Psoas muscle (tissue), 7 donors: ENCODE results near the gene PLA1A. TPM values are rescaled to one million over a fixed set of nuclear protein-coding genes. Genes with fewer than 3 reads are reported as not detected.

ENCODE experiments used
- polyA plus RNA-seq, 3 donors: library from polyadenylated mRNA; stranded (reverse); fragments of 200-250 nt; gene quantifications; one replicate each; pipeline ENCODE4 v1.2.3, GENCODE V29; 2013
- total RNA-seq, 4 donors: library from RNA; stranded (reverse); fragmentation: NEBNext Ultra II Directional in 2 of 4; extraction: Animal tissue kit (Norgen Biotek cat#: 25700) in 2 of 4; gene quantifications; one replicate each; pipeline versions ENCODE4 v1.2.1 to v1.2.4, GENCODE V29; 2021 to 2023
- donor health status: healthy with polysubstance abuse.
- donor health status: DM: no; HTN: no; CAD: no; lungs with moderate emphysema.
- donor health status: Bipolar disorder and iron deficiency.
- donor health status: healthy.
- donor health status: DM: no; HTN: no; CAD: no.
- donor health status: DM: no; HTN: no; CAD: no.
- donor health status: DM: yes; HTN: yes; CAD: no.

PLA1A gene
- total and polyA plus RNA-seq, 7 donors = 1.1 to 11.7 (median 2.5) TPM

Other genes starting within 250 kb of the PLA1A start
- 10 to 100 TPM in 2 of 4 donors, 1 to 10 TPM in 2; 7.5 to 15.6 (median 10.1) TPM for gene TMEM39A, start 134.3 kb upstream of the PLA1A start, total RNA-seq
- gene TMEM39A, start 134.3 kb upstream of the PLA1A start, polyA plus RNA-seq = 10 to 100 TPM in 2 of 3 donors, 1 to 10 TPM in 1; 6.0 to 13.0 (median 11.0) TPM
- gene POGLUT1, start 128.9 kb upstream of the PLA1A start, total RNA-seq = 1 to 10 TPM; 3.8 to 5.4 (median 4.4) TPM
- gene POGLUT1, start 128.9 kb upstream of the PLA1A start, polyA plus RNA-seq = 1 to 10 TPM; 3.1 to 4.3 (median 3.3) TPM
- 100 to 1,000 TPM; 147 to 198 (median 182) TPM for gene TIMMDC1, start 99.3 kb upstream of the PLA1A start, total RNA-seq
- 100 to 1,000 TPM in 2 of 3 donors, 10 to 100 TPM in 1; 98.8 to 311 (median 197) TPM for gene TIMMDC1, start 99.3 kb upstream of the PLA1A start, polyA plus RNA-seq
- gene CD80, start 38.3 kb upstream of the PLA1A start, total RNA-seq = under 1 TPM in 1 of 4 donors, not detected in 3; 0.22 TPM
- gene CD80, start 38.3 kb upstream of the PLA1A start, polyA plus RNA-seq = under 1 TPM in 2 of 3 donors, not detected in 1; 0.06 to 0.07 TPM
- gene ADPRH, start 18.4 kb upstream of the PLA1A start, total RNA-seq = 10 to 100 TPM; 12.6 to 16.9 (median 14.5) TPM
- 10 to 100 TPM in 2 of 3 donors, 1 to 10 TPM in 1; 5.2 to 16.6 (median 15.0) TPM for gene ADPRH, start 18.4 kb upstream of the PLA1A start, polyA plus RNA-seq
- 100 to 1,000 TPM; 103 to 205 (median 149) TPM for gene POPDC2, start 62.7 kb downstream of the PLA1A start, total RNA-seq
- gene POPDC2, start 62.7 kb downstream of the PLA1A start, polyA plus RNA-seq = 100 to 1,000 TPM in 1 of 3 donors, 10 to 100 TPM in 2; 30.7 to 140 (median 75.8) TPM
- gene COX17, start 79.5 kb downstream of the PLA1A start, total RNA-seq = 100 to 1,000 TPM in 3 of 4 donors, 10 to 100 TPM in 1; 89.5 to 180 (median 127) TPM
- gene COX17, start 79.5 kb downstream of the PLA1A start, polyA plus RNA-seq = 100 to 1,000 TPM; 166 to 330 (median 304) TPM
- gene CFAP91, start 105.1 kb downstream of the PLA1A start, total RNA-seq = under 1 TPM in 3 of 4 donors, not detected in 1; 0.52 to 0.88 (median 0.57) TPM
- gene CFAP91, start 105.1 kb downstream of the PLA1A start, polyA plus RNA-seq = under 1 TPM; 0.09 to 0.72 (median 0.13) TPM
- not detected for gene NR1I2, start 184.2 kb downstream of the PLA1A start, total RNA-seq
- under 1 TPM in 2 of 3 donors, not detected in 1; 0.03 to 0.05 TPM for gene NR1I2, start 184.2 kb downstream of the PLA1A start, polyA plus RNA-seq